Spleen (tissue), 7 donors: ENCODE data around the gene CARS2.

Experiments used
- POLR2AphosphoS5 ChIP-seq, 3 donors: sonication (generic); formaldehyde crosslinking; IDR thresholded peaks; one replicate each; pipeline ENCODE4 v1.5.1; 2017; ENCODE audit warnings: antibody characterized with exemption in 3 of 3
- TF ChIP-seq, protein P1 (sequence below), 11 experiments: fragments of 200-600 bp in 7 of 11; fragments of 450-650 bp in 4 of 11; sonication (generic) in 4 of 11; IDR thresholded peaks in 8 of 11; conservative IDR thresholded peaks in 3 of 11; 1 replicate in 7 of 11; 2 replicates in 4 of 11; pipeline versions ENCODE4 v1.4.0 to v1.8.0; 2016 to 2021; ENCODE audit warnings: antibody characterized with exemption in 11 of 11, inconsistent platforms in 4 of 11, mild to moderate bottlenecking in 1 of 11
- donor health status: DM: no; HTN: no; CAD: no; lungs with moderate emphysema.
- donor health status: DM: no; HTN: no; CAD: no.
- donor health status: DM: no; HTN: no; CAD: no.

- TF ChIP-seq, protein P1, sequence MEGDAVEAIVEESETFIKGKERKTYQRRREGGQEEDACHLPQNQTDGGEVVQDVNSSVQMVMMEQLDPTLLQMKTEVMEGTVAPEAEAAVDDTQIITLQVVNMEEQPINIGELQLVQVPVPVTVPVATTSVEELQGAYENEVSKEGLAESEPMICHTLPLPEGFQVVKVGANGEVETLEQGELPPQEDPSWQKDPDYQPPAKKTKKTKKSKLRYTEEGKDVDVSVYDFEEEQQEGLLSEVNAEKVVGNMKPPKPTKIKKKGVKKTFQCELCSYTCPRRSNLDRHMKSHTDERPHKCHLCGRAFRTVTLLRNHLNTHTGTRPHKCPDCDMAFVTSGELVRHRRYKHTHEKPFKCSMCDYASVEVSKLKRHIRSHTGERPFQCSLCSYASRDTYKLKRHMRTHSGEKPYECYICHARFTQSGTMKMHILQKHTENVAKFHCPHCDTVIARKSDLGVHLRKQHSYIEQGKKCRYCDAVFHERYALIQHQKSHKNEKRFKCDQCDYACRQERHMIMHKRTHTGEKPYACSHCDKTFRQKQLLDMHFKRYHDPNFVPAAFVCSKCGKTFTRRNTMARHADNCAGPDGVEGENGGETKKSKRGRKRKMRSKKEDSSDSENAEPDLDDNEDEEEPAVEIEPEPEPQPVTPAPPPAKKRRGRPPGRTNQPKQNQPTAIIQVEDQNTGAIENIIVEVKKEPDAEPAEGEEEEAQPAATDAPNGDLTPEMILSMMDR (IDR thresholded peaks at IDR 0.05 in 8 of 11, conservative IDR thresholded peaks at IDR 0.05 in 3 of 11) = no peak
- TF ChIP-seq POLR2AphosphoS5 (IDR thresholded peaks at IDR 0.05) = no peak
Observed at GRCh38 chr13:110746438-110746837, 40.5 kb upstream of the CARS2 start.
